ENCODE results near the gene GPR149.

GPR149 gene

DNA sequence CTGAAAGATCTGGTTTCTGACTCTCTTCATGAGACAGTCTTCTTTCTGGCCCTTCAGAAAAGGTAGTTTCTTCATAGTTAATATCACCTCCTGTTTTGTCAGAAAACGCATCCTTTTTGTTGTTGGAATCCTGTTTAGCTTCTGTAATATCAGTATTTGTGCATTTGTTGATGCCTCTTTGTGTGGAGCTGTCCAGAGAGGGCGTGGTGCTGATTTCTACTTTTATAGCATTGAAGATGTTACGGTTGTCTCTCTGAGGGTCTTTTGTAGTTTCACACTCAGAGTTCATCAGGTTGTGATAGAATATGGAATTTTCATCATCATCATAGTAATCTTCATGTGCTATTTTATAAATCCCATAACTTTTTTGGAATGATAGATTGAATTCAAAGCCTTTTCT, 8.9 kb downstream of the GPR149 start:
- Histone ChIP-seq H3K4me1 (ENCODE audit: control insufficient read depth, insufficient read depth, low read length, poor library complexity, severe bottlenecking) (no peaks in the 10 kb centered on the region), H3K27ac (ENCODE audit: low read depth, low read length, severe bottlenecking) (no peak overlapping the region), H3K4me3 (ENCODE audit: extremely low read depth, insufficient read depth, low read length, poor library complexity, severe bottlenecking) (no peak overlapping the region), H3K36me3 (ENCODE audit: control insufficient read depth, insufficient read depth, low read length) (no peaks in the 10 kb centered on the region), H3K9me3 (ENCODE audit: control insufficient read depth, low read length) (no peaks in the 10 kb centered on the region)
- WGBS, 2 experiments (ENCODE audit: insufficient coverage in 2 of 2) = 0% methylated on average over 1 of the region's 3 CpGs; no CpG with 5 or more reads in 1 of the 2 experiments

DNA sequence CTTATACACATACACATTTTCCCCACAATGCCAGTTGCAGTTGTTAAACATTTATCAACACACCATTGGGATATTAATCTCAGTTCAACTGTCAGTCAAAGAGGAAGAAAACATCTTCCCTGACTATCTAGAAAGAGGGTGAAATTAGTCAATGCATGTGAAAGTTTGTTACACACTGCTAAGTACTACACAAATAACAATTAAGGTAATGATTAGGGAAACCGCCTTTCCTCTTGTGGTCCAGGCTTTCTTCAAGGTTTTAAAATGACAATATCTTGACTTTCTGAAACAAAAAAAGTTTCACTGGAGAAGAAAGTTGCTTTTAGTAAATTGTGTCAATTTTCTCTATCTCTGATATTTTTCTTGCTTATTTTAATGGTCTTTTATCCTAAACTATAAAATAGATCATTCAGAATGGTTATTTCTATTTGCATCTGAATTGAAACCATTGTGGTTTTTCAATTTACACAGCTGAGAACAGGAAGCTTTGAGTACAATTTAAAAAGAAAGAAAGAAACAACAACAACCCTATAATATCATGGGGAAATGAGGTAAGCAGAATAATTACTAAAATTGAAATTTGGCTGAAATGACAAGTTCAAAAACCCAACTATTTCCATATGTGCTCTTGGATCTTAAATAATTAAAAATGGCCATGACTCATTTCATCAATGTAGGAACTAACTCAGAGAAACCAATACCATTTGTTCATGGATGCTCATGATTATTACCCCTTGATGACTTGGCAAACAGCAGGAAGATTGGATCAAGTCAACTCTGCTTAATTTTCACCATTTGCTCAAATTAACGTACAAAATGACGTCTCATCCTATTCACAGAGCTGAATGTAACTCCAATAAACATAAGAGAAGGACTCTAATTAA, 31.7 kb downstream of the GPR149 start:
- H3K9me3 ChIP-seq (ENCODE audit: control insufficient read depth, low read length) = no peaks in the 10 kb centered on the region
- no peak overlapping the region for H3K27ac ChIP-seq (ENCODE audit: low read depth, low read length, severe bottlenecking)
- no peaks in the 10 kb centered on the region for H3K4me1 ChIP-seq (ENCODE audit: control insufficient read depth, insufficient read depth, low read length, poor library complexity, severe bottlenecking)
- H3K36me3 ChIP-seq (ENCODE audit: control insufficient read depth, insufficient read depth, low read length) = no peaks in the 10 kb centered on the region
- 100% methylated on average over 1 of the region's 3 CpGs; no CpG with 5 or more reads in 1 of the 2 experiments for WGBS, 2 experiments (ENCODE audit: insufficient coverage in 2 of 2)
- H3K4me3 ChIP-seq (ENCODE audit: extremely low read depth, insufficient read depth, low read length, poor library complexity, severe bottlenecking) = no peak overlapping the region

DNA sequence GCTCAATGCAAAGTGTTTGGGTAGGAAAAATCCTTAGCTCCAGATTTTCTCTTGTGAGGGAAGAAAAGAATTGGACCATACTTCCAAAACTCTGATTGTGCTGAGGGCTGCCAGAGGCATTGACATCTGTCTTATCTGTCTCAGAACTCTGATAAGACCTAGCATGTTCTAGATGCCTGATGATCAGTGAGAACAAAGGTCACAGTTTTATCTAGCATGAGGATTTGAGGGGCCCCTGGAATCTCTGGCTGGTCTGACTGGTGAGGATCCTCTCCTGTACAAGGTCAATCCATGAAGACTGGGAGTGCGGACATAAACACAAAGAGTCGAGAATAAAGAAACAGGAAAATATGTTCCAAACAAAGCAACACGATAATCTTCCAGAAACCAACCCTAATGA, 40.1 kb downstream of the GPR149 start:
- Histone ChIP-seq H3K9me3 (ENCODE audit: control insufficient read depth, low read length) (no peaks in the 10 kb centered on the region), H3K4me3 (ENCODE audit: extremely low read depth, insufficient read depth, low read length, poor library complexity, severe bottlenecking) (no peak overlapping the region), H3K36me3 (ENCODE audit: control insufficient read depth, insufficient read depth, low read length) (no peaks in the 10 kb centered on the region), H3K27ac (ENCODE audit: low read depth, low read length, severe bottlenecking) (no peak overlapping the region), H3K4me1 (ENCODE audit: control insufficient read depth, insufficient read depth, low read length, poor library complexity, severe bottlenecking) (peaks cover 4% of the 10 kb centered on the region)
- WGBS, 2 experiments (ENCODE audit: insufficient coverage in 2 of 2) = no CpG with 5 or more reads among the region's 3 CpGs

DNA sequence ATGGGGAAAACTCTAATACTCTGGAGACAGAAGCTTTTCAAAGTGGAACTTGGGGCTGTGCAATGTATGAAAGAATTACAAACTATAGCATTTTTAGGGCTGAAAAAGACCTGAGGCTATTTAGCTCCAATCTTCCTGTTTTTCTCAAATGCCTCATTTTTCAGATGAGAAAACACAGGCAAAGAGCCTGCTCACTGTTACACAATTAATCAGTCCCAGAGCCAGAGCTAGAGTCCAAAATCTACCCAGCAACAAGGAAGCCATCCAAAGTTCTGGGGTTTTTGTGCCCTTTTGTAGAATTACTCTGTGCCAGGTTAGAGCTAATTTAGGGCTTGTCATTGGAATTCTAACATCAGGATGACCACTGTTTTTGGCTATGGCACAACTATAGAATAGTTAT, 45.5 kb downstream of the GPR149 start:
- Histone ChIP-seq H3K4me1 (ENCODE audit: control insufficient read depth, insufficient read depth, low read length, poor library complexity, severe bottlenecking) (no peaks in the 10 kb centered on the region), H3K36me3 (ENCODE audit: control insufficient read depth, insufficient read depth, low read length) (no peaks in the 10 kb centered on the region), H3K4me3 (ENCODE audit: extremely low read depth, insufficient read depth, low read length, poor library complexity, severe bottlenecking) (no peak overlapping the region), H3K9me3 (ENCODE audit: control insufficient read depth, low read length) (no peaks in the 10 kb centered on the region), H3K27ac (ENCODE audit: low read depth, low read length, severe bottlenecking) (no peak overlapping the region)

DNA sequence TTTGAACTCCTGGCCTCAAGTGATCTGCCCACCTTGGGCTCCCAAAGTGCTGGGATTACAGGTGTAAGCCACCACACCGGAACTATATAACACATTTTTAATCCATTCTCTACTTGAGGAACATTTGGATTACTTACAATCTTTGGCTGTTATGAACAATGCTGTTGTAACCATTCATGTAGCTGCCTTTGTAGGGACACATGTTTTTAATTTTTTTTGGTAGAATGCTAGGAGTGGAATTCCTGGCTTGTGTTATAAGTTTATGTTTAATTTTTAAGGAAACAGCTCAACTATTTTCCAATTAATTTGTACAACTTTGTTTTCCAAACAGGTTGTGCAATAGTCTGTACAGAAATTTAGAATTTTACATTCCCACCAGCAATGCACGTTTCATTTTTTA, 51.7 kb downstream of the GPR149 start:
- Histone ChIP-seq H3K4me3 (ENCODE audit: extremely low read depth, insufficient read depth, low read length, poor library complexity, severe bottlenecking) (no peak overlapping the region), H3K9me3 (ENCODE audit: control insufficient read depth, low read length) (no peaks in the 10 kb centered on the region), H3K27ac (ENCODE audit: low read depth, low read length, severe bottlenecking) (no peak overlapping the region), H3K36me3 (ENCODE audit: control insufficient read depth, insufficient read depth, low read length) (no peaks in the 10 kb centered on the region), H3K4me1 (ENCODE audit: control insufficient read depth, insufficient read depth, low read length, poor library complexity, severe bottlenecking) (no peaks in the 10 kb centered on the region)
- WGBS, 2 experiments (ENCODE audit: insufficient coverage in 2 of 2) = no CpG with 5 or more reads among the region's 2 CpGs

DNA sequence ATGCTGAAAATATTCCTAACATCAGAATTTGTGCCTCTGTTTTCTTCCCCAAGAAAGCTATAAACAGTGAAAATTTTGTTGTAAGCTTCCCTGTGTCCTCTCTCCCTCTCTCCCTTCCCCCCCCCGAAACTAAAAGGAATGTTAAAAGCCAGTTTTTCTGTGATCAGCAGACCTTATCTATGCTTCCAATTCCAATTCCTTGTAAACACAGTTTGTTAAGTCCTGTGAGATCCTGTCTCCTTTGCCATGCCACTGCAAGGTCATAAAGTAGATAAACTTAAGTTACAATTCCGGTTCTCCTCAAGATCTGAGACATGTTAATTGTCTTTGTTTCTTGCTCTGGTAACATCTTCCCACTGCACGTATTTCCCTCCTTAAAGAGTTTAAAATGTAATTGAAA, 62.8 kb downstream of the GPR149 start:
- Histone ChIP-seq H3K4me1 (ENCODE audit: control insufficient read depth, insufficient read depth, low read length, poor library complexity, severe bottlenecking) (peaks cover 4% of the 10 kb centered on the region), H3K9me3 (ENCODE audit: control insufficient read depth, low read length) (peaks cover 20% of the 10 kb centered on the region), H3K27ac (ENCODE audit: low read depth, low read length, severe bottlenecking) (peak overlapping the region; percentile 55), H3K36me3 (ENCODE audit: control insufficient read depth, insufficient read depth, low read length) (no peaks in the 10 kb centered on the region), H3K4me3 (ENCODE audit: extremely low read depth, insufficient read depth, low read length, poor library complexity, severe bottlenecking) (no peak overlapping the region)
- 0% methylated on average over 1 of the region's 3 CpGs for WGBS, 2 experiments (ENCODE audit: insufficient coverage in 2 of 2)

DNA sequence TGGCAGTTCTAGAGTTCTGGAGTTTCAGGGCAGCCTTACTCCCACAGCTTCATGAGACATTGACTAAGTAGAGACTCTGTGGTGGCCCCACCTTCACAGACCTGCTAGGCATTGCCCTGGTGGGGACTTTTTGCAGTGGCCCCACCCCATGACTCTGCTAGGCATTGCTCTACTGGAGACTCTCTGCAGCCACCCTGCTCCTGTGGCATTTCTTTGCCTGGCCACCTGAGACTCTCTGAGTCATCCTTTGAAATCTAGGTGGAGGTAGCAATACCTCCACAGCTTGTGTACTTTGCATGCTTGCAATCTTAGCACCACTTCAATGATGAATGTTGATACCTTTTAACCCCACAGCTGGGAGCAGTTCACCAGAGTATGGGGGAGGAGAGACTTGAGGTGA, 65.1 kb downstream of the GPR149 start:
- peaks cover 20% of the 10 kb centered on the region for H3K9me3 ChIP-seq (ENCODE audit: control insufficient read depth, low read length)
- H3K27ac ChIP-seq (ENCODE audit: low read depth, low read length, severe bottlenecking) = no peak overlapping the region
- no peak overlapping the region for H3K4me3 ChIP-seq (ENCODE audit: extremely low read depth, insufficient read depth, low read length, poor library complexity, severe bottlenecking)
- H3K4me1 ChIP-seq (ENCODE audit: control insufficient read depth, insufficient read depth, low read length, poor library complexity, severe bottlenecking) = peaks cover 4% of the 10 kb centered on the region
- H3K36me3 ChIP-seq (ENCODE audit: control insufficient read depth, insufficient read depth, low read length) = no peaks in the 10 kb centered on the region

DNA sequence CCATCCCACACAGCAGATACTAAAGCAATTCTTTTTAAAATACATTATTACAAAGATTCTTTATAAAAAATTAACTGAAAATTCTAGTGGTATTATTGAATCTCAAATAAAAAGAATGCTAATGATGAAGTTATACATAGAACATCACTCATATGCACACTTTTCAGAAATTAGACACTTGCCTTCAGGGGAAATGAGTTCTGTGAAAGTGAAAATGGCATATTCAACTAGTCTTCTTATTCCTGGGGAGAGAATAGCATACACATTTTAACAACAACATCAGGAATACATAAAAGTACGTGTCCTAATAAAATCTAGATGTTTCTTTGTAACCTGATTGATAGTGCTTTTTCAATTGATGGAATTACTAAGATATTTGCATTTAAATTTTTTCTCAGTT, 68.9 kb downstream of the GPR149 start:
- WGBS, 2 experiments (ENCODE audit: insufficient coverage in 2 of 2) = no CpG with 5 or more reads among the region's 1 CpG
- Histone ChIP-seq H3K9me3 (ENCODE audit: control insufficient read depth, low read length) (peaks cover 20% of the 10 kb centered on the region), H3K27ac (ENCODE audit: low read depth, low read length, severe bottlenecking) (no peak overlapping the region), H3K4me3 (ENCODE audit: extremely low read depth, insufficient read depth, low read length, poor library complexity, severe bottlenecking) (no peak overlapping the region), H3K4me1 (ENCODE audit: control insufficient read depth, insufficient read depth, low read length, poor library complexity, severe bottlenecking) (no peaks in the 10 kb centered on the region), H3K36me3 (ENCODE audit: control insufficient read depth, insufficient read depth, low read length) (no peaks in the 10 kb centered on the region)

DNA sequence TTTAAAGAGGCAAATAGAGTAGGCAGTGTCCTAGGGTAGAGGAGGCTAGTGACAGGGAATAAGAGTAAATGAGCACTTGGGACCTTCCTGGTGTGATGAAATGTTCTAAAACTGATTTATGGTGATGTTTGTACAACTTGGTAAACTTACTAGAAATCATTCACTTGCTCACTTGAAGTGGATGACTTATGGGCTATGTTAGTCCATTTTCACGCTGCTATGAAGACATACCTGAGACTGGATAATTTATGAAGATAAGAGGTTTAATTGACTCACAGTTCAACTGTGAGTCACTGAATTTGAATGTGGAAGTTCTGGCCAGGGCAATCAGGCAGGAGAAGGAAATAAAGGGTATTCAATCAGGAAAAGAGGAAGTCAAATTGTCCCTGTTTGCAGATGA, 74.0 kb downstream of the GPR149 start:
- no peaks in the 10 kb centered on the region for H3K36me3 ChIP-seq (ENCODE audit: control insufficient read depth, insufficient read depth, low read length)
- no peak overlapping the region for H3K27ac ChIP-seq (ENCODE audit: low read depth, low read length, severe bottlenecking)
- 100% methylated on average over 1 of the region's 1 CpG for WGBS, 2 experiments (ENCODE audit: insufficient coverage in 2 of 2)
- H3K4me3 ChIP-seq (ENCODE audit: extremely low read depth, insufficient read depth, low read length, poor library complexity, severe bottlenecking) = no peak overlapping the region
- no peaks in the 10 kb centered on the region for H3K4me1 ChIP-seq (ENCODE audit: control insufficient read depth, insufficient read depth, low read length, poor library complexity, severe bottlenecking)
- H3K9me3 ChIP-seq (ENCODE audit: control insufficient read depth, low read length) = no peaks in the 10 kb centered on the region

DNA sequence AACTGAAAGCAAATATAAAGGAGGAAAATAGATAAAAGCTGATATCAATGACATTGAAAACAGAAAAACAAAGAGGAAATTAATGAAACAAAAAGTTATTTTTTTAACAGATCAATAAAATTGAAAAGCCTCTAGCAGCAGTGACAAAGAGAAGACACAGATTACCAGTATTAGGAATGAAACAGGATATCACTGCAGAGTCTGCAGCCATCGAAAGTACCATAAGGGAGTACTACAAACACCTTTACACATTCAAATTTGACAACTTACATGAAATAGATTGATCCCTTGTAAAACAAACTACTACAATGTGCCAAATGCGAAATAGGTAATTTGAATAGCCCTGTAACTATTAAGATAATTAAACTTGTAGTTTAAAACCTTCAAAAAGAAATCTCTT, 80.8 kb downstream of the GPR149 start:
- Histone ChIP-seq H3K36me3 (ENCODE audit: control insufficient read depth, insufficient read depth, low read length) (no peaks in the 10 kb centered on the region), H3K4me3 (ENCODE audit: extremely low read depth, insufficient read depth, low read length, poor library complexity, severe bottlenecking) (no peak overlapping the region), H3K27ac (ENCODE audit: low read depth, low read length, severe bottlenecking) (no peak overlapping the region), H3K4me1 (ENCODE audit: control insufficient read depth, insufficient read depth, low read length, poor library complexity, severe bottlenecking) (no peaks in the 10 kb centered on the region), H3K9me3 (ENCODE audit: control insufficient read depth, low read length) (no peaks in the 10 kb centered on the region)
- no CpG with 5 or more reads among the region's 2 CpGs for WGBS, 2 experiments (ENCODE audit: insufficient coverage in 2 of 2)

DNA sequence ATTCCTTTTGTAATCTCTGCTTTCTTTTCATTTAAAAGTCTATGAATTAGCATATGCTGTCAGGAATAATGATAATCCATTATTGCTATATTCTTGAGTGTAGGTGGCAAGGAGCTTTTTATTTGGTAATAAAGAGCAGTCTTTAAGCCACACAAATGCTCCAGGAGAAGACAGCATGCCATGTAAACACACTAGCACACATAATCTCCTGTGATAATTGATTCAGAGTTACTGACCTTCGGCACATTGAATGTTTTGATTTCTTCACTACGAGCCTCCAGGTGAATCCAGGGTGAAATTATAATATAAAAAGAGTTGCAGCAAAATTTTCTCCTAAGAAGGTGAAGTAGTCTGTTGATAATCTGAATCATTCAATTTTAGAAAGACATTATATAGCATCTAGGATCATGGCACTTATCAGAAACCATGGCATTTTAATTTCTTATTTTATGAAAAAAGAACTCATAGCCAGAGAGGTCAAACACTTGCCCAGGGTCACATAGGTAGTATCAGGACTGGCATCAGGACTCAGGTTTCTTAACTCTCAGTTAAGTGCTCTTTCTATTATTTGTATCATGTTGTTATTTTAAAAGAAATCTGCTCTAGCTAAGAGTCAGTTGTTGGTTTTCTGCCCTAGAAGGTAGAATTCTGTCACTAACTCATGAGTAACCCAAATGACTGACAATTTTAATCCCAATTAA, 84.4 kb downstream of the GPR149 start:
- H3K36me3 ChIP-seq (ENCODE audit: control insufficient read depth, insufficient read depth, low read length) = no peaks in the 10 kb centered on the region
- H3K4me1 ChIP-seq (ENCODE audit: control insufficient read depth, insufficient read depth, low read length, poor library complexity, severe bottlenecking) = no peaks in the 10 kb centered on the region
- no CpG with 5 or more reads among the region's 2 CpGs for WGBS, 2 experiments (ENCODE audit: insufficient coverage in 2 of 2)
- H3K27ac ChIP-seq (ENCODE audit: low read depth, low read length, severe bottlenecking) = no peak overlapping the region
- no peak overlapping the region for H3K4me3 ChIP-seq (ENCODE audit: extremely low read depth, insufficient read depth, low read length, poor library complexity, severe bottlenecking)
- H3K9me3 ChIP-seq (ENCODE audit: control insufficient read depth, low read length) = no peaks in the 10 kb centered on the region

Measured in mesodermal cell (in vitro differentiated cells).